NCI-H1694 (cell line): Measurements from ENCODE around the gene ST7L.

Experiments used
- DNase-seq: peaks from one replicate; lab custom pipeline; 2025; lab: John Stamatoyannopoulos, UW

The ST7L gene

GRCh38 chr1:112544751-112545150 is 74.2 kb downstream of the ST7L start:
- no peak for DNase-seq

DNA sequence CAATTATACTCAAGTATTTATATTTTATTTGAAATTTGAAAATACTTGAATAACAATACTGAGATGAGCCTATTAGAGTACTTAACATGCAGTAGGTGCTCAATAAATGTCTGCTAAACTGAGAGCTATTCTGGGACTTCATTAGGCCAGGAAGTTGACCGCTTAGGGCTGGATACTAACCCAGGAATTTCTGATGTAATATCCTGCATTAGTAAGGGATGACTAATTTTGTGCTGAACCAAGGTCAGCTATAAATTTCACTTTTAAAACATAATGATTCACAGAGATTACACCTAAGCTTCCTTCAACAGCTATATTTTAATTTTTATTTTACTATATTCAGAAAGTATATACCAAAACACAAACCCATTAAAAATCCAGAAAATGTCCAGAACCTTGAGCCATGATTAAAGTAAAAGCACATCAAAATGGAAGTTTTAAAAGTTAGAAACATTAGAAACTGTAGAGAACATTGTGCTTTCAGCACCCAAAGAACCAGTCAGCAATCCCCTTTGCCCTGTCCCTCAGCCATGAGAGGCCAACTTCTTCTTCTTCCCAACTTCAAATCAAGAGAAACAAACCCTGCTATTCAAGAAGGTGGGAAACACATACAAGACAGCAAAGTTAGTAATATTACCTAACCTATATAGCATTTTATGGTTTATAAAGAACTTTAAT is 74.8 kb downstream of the ST7L start:
- DNase-seq: no peak

DNA sequence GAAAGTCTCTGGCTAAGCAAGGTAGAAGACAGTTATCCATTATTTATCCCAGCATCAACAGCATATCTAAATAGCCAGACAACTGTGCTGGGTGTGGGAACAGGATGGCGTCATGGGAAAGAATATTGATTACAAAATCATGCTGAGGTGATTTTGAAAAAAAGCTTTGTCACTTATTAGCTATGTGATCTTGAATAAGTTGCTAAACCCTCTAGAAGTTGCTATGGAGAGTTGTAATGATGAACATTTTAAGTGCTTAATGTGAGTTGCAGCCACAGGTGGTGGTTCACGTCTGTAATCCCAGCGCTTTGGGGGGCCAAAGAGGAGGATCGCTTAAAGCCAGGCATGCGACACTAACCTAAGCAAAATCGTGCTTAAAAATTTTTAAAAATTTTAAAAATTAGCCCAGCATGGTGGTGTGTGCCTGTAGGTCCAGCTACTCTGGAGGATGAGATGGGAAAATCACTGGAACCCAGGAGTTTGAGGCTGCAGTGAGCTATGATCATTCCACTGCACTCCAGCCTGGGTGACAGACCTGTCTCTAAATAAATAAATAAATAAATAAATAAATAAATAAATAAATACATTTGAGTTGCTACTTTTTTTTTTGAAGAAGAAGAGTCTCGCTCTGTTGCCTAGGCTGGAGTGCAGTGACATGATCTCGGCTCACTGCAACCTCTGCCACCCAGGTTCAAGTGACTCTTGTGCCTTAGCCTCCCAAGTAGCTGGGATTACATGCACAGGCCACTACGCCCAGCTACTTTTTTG is 76.6 kb downstream of the ST7L start:
- no peak for DNase-seq

- DNase-seq: no peak
Measured at GRCh38 chr1:112541299-112541698, 77.6 kb downstream of the ST7L start.

- no peak for DNase-seq
Measured at GRCh38 chr1:112540226-112540794, 78.6 kb downstream of the ST7L start.

- no peak for DNase-seq
Measured at GRCh38 chr1:112538883-112539282, 80.1 kb downstream of the ST7L start.

- DNase-seq: no peak
Measured at GRCh38 chr1:112537456-112537855, 81.5 kb downstream of the ST7L start.

DNA sequence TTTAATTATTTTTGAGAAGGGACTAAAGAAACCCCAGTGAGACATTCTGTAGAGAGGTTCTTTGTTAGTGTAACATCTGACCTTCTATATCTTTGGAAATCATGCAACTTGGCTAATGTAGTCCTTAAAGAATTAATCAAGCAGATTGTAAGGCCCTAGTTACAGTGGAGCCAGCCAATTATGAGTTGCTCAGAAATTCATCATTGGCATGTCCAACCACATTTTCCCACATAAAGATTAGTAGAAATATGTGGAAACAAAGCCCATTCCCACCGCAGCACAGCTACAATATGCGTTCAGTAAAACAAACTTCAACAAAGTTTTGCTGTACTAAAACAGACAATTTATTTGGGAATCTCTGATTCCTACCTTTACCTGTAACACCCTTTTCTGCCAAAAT is 82.4 kb downstream of the ST7L start:
- no peak for DNase-seq

GRCh38 chr1:112533029-112533428 is 85.9 kb downstream of the ST7L start:
- DNase-seq: no peak

- no peak for DNase-seq
Measured at GRCh38 chr1:112532064-112532463, 86.9 kb downstream of the ST7L start.

GRCh38 chr1:112530832-112531231 is 88.1 kb downstream of the ST7L start:
- no peak for DNase-seq

DNA sequence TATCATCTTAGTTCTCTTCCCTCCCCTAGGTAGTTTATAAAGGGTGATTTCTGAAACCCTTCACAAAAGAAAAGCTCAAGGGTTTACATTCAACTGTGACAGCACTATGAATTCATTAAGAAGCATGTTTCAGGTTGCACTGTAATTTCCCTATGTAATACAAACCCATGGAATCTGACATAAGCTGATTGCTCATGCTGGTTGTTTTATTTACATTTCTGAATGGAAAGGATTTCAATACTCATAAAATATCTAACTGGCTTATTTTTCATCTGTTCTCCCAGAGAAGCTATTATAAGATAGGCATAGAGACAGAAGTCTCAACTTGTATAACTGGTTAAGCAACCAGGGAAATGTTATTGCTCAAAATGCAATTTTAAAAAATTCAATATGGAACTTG is 89.6 kb downstream of the ST7L start:
- no peak for DNase-seq

GRCh38 chr1:112528076-112528475 is 90.9 kb downstream of the ST7L start:
- no peak for DNase-seq

DNA sequence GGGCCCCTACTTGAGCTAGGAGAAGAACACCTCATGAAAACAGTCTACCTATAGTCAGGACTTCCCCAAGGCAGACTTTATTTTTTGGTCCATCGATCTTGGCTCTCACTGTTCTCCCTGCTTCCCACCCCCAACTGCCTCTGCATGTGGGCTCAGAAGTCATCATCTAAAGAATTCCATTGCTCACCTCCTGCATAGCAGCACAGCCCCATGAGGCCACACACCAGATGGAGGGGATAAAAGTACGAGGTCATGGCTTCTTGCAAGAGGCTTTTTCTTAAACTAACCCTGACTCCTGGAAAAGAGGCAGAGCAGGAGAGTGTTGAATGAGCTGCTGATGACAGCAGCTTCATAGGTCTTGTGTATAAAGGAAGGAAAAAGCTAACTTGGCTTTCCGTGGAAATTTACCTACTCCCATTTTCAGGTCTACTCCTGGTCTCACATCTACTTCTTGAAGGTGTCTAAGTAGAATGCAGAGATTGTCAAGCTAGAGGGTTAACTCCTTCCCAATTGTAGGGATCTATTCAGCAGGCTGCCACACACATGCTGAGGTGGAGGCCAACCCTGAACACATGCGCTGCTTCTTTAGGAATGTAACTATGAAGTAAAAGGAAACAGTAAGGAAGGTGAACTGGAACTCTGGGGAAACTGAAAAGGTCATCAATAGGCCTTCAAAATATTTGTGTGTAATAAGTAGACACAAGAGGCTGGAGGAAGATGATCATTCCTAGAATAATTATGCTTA is 91.5 kb downstream of the ST7L start:
- DNase-seq: no peak

DNA sequence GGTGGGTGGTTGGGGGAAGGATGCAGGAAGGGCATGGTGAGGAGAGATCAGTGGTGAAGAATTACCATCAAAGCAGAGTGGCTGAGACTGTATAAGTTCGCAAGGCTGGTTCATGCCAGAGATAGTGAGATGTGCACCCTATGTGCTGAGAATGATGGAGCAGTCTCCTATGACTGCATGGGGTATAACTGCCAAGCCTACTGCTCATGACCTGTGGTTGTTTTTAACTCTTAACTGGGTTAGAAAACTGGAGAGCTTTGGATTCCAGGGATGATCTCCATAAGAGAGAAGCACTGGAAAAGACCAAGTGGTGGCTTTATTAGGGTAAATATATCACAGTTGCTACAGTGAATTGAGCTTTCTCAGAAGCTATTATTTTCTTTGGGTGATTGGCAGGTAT is 94.0 kb downstream of the ST7L start:
- no peak for DNase-seq

- DNase-seq: no peak
Measured at GRCh38 chr1:112524251-112524650, 94.7 kb downstream of the ST7L start.

GRCh38 chr1:112522621-112523020 is 96.3 kb downstream of the ST7L start:
- no peak for DNase-seq

DNA sequence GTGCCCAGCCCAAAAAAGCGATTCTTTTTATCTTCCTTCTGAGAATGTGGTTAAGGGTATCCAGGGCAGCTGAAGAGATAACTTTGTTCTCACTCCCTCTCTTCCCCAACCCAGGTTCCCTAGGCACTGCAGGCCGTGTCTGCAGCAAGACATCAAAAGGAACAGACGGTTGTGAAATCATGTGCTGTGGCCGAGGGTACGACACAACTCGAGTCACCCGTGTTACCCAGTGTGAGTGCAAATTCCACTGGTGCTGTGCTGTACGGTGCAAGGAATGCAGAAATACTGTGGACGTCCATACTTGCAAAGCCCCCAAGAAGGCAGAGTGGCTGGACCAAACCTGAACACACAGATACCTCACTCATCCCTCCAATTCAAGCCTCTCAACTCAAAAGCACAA is 98.8 kb downstream of the ST7L start:
- DNase-seq: no peak

- DNase-seq: no peak
Measured at GRCh38 chr1:112518186-112518585, 100.8 kb downstream of the ST7L start.

DNA sequence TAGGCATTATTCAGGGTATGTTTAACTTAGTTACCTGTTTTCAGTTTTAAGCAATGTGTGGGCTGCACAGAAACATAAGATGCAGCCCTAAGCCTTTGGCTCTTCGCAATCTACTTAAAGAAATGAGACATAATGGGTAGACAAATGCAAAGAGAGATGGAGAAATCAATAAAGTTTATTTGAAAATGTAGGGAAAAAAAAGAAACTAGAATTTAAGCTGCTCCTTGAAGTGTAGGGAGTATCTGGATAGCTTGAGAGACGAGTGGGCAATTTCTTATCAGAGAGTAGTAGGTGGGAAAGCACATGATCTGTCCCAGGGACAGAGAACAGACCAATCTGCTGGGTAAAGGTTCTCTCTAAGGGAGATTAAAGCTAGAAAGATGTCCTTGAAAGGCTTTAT is 101.3 kb downstream of the ST7L start:
- no peak for DNase-seq

- DNase-seq: no peak
Measured at GRCh38 chr1:112517231-112517630, 101.7 kb downstream of the ST7L start.

DNA sequence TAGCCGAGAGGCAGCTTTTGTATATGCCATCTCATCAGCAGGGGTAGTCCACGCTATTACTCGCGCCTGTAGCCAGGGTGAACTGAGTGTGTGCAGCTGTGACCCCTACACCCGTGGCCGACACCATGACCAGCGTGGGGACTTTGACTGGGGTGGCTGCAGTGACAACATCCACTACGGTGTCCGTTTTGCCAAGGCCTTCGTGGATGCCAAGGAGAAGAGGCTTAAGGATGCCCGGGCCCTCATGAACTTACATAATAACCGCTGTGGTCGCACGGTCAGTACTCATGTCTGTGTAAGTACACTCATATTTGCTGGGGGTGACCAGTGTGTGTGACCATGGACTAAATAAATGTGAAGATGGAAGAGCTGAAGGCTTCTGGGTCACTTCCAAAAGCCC is 102.8 kb downstream of the ST7L start:
- DNase-seq: no peak
